H1 (cell line): ENCODE results near the gene RBM25.

Experiments
- ATF3 ChIP-seq: IDR thresholded peaks from 2 replicates; pipeline ENCODE4 v1.6.1; 2011; ENCODE audit warnings: low read depth, mild to moderate bottlenecking, low read length; ENCODE audit not compliant: insufficient read depth
- CEBPB ChIP-seq: IDR thresholded peaks from 2 replicates; pipeline ENCODE4 v1.6.1; 2012; ENCODE audit warnings: low read depth, low read length
- CHD7 ChIP-seq: fragments of 300-600 bp; sonication (generic); IDR thresholded peaks from 2 replicates; pipeline ENCODE4 v1.7.1; 2012; ENCODE audit warnings: low read length, moderate library complexity, mild to moderate bottlenecking, inconsistent platforms; ENCODE audit not compliant: insufficient replicate concordance
- CREB1 ChIP-seq: IDR thresholded peaks from 2 replicates; pipeline ENCODE4 v1.6.1; 2012; ENCODE audit warnings: inconsistent platforms
- CTCF ChIP-seq, 3 experiments: IDR thresholded peaks; 1 replicate in 2 of 3; 2 replicates in 1 of 3; pipeline versions ENCODE4 v1.5.1 to v1.6.1; 2011; ENCODE audit warnings: low read length in 3 of 3, mild to moderate bottlenecking in 3 of 3, inconsistent platforms in 2 of 3, low read depth in 1 of 3, moderate library complexity in 1 of 3; ENCODE audit not compliant: insufficient read depth in 1 of 3; ENCODE audit errors: control extremely low read depth in 1 of 3
- EZH2 ChIP-seq: fragments of 200-600 bp; sonication (generic); IDR thresholded peaks from 2 replicates; pipeline ENCODE4 v1.7.1; 2012; ENCODE audit warnings: low read depth, mild to moderate bottlenecking, moderate library complexity, low read length, inconsistent platforms; ENCODE audit not compliant: severe bottlenecking
- HDAC2 ChIP-seq, 2 experiments: fragments of 300-600 bp in 1 of 2; sonication (generic) in 1 of 2; IDR thresholded peaks; 2 replicates each; pipeline ENCODE4 v1.6.1; 2011 to 2012; ENCODE audit warnings: low read depth in 2 of 2, low read length in 2 of 2, mild to moderate bottlenecking in 2 of 2, moderate library complexity in 2 of 2, borderline replicate concordance in 1 of 2, inconsistent platforms in 1 of 2
- MAX ChIP-seq: IDR thresholded peaks from 2 replicates; pipeline ENCODE4 v1.6.1; 2012; ENCODE audit warnings: inconsistent platforms
- NANOG ChIP-seq: IDR thresholded peaks from 2 replicates; pipeline ENCODE4 v1.6.1; 2011; ENCODE audit warnings: low read length, low read depth, mild to moderate bottlenecking, inconsistent platforms; ENCODE audit not compliant: insufficient read depth, poor library complexity, severe bottlenecking
- PHF8 ChIP-seq: fragments of 200-600 bp; sonication (generic); conservative IDR thresholded peaks from 2 replicates; pipeline ENCODE4 v1.7.1; 2012; ENCODE audit warnings: low read depth, mild to moderate bottlenecking, inconsistent platforms, low read length, moderate library complexity
- POLR2A ChIP-seq, 2 experiments: IDR thresholded peaks; 1 replicate in 1 of 2; 2 replicates in 1 of 2; pipeline ENCODE4 v1.6.1; 2011; ENCODE audit warnings: low read depth in 2 of 2, low read length in 2 of 2, mild to moderate bottlenecking in 2 of 2; ENCODE audit errors: control extremely low read depth in 1 of 2
- RAD21 ChIP-seq, 2 experiments: IDR thresholded peaks in 1 of 2; conservative IDR thresholded peaks in 1 of 2; 2 replicates each; pipeline ENCODE4 v1.6.1; 2011; ENCODE audit warnings: low read depth in 2 of 2, low read length in 2 of 2, improper control_type of control experiment in 1 of 2, inconsistent platforms in 1 of 2, mild to moderate bottlenecking in 1 of 2, moderate library complexity in 1 of 2
- TAF1 ChIP-seq: IDR thresholded peaks from 2 replicates; pipeline ENCODE4 v1.6.1; 2011; ENCODE audit warnings: mild to moderate bottlenecking, low read depth, low read length
- YY1 ChIP-seq: IDR thresholded peaks from 2 replicates; pipeline ENCODE4 v1.6.1; 2011; ENCODE audit warnings: low read depth, mild to moderate bottlenecking, low read length

GRCh38 chr14:73142216-73142615 is 83.9 kb downstream of the RBM25 start:
- TF ChIP-seq CTCF (IDR thresholded peaks at IDR 0.05; ENCODE audit: control extremely low read depth in 1 of 3, insufficient read depth in 1 of 3, low read depth in 1 of 3, low read length in 3 of 3), result no peak
- no peak for TF ChIP-seq NANOG
- no peak for TF ChIP-seq CEBPB
- TF ChIP-seq HDAC2 (IDR thresholded peaks at IDR 0.05; ENCODE audit: borderline replicate concordance in 1 of 2, low read depth in 2 of 2, low read length in 2 of 2), result no peak
- no peak for TF ChIP-seq POLR2A (IDR thresholded peaks at IDR 0.05; ENCODE audit: control extremely low read depth in 1 of 2, low read depth in 2 of 2, low read length in 2 of 2)
- TF ChIP-seq TAF1, result no peak
- TF ChIP-seq MAX, result no peak
- no peak for TF ChIP-seq CHD7
- no peak for TF ChIP-seq CREB1
- TF ChIP-seq RAD21 (IDR thresholded peaks at IDR 0.05 in 1 of 2, conservative IDR thresholded peaks at IDR 0.05 in 1 of 2; ENCODE audit: low read depth in 2 of 2, low read length in 2 of 2), result no peak
- TF ChIP-seq PHF8, result no peak
- no peak for TF ChIP-seq ATF3
- no peak for TF ChIP-seq EZH2
- TF ChIP-seq YY1, result no peak
